HG03097 (cell line): ENCODE data around the gene PPM1H.

Source experiments
- ATAC-seq: cut with Tn5 transposase; IDR thresholded peaks from one replicate; pipeline ENCODE4 v1.9.1; 2021; ENCODE audit not compliant: unreplicated experiment, low FRiP score

Gene PPM1H

DNA sequence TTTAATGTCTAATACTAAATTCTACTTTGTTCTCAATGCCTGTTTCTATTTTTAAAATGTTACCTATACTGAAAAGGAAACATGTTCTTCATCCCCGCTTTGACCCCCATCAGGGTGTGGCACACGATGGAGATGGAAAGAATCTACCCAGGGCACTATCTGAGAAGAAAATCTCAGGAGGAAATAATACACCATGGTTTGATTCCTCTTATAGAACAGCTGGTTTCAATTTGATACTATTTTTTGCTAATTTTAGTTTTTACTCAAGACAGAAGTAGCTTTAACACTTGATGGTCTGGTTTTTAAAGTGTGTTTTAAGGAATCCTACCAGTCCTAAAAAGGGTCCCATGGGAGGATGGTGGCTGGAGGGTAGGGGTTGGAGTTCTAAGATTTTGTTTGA lies 56.7 kb downstream of the PPM1H start:
- ATAC-seq: no peak

GRCh38 chr12:62876938-62877548 lies 57.9 kb downstream of the PPM1H start:
- ATAC-seq: no peak

DNA sequence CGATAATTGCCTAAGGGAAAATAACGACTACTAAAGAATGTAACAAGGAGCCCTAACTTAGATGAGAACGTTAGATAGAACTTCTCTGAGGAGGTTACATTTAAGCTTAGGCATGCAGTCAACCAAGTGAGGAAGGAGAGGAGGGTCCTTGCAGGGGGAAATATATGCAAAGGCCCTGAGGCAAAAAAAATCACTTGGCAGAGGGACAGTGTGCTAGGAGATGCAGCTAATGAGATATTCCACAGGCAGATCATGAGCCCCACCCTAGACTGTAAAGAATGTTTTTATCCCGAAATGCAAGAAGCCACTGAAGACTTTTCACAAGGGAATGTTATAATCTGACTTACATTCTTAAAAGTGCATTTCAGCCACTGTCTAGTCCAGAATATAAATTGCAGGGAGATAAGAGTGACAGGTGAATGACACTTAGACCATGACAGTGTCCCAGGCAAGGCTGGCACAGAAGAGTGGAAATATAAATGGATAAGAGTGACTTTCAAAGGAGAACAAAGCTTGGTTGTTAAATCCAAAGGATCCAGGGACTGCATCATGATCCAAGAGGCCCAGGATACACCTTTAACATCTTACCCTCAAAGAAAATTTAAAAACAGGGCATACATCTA lies 61.0 kb downstream of the PPM1H start:
- ATAC-seq: no peak

DNA sequence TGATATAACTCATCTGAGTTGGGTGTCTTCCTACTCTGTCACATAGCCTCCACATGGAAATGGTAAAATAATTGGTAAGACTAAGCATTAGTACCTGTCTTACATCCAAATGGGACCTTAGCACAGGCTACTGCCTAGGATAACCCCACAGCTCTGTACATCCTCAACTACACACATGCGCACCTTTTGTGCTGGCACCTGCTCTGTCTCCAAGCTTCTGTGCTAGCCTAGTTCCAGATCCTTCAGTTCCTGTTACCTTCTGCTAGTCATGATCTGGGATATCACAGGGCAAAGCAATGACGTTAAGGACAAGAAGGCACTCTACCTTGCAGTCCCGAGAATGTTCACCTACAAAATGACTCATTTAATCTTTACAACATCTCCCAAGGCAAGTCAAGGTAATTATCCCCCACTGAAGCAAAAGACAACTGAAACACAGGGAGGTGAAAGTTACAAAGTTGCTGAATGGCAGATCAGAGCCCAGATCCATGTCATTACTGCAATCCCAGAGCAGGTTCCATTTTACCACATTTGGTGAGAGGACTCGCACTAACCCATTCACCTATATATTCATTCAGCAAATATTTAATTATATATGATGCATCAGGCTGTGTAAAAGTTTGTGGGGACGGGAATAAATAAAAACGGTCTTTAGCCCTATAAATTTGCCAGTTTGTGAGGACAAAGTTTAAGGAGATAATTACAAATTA lies 61.7 kb downstream of the PPM1H start:
- ATAC-seq: no peak

DNA sequence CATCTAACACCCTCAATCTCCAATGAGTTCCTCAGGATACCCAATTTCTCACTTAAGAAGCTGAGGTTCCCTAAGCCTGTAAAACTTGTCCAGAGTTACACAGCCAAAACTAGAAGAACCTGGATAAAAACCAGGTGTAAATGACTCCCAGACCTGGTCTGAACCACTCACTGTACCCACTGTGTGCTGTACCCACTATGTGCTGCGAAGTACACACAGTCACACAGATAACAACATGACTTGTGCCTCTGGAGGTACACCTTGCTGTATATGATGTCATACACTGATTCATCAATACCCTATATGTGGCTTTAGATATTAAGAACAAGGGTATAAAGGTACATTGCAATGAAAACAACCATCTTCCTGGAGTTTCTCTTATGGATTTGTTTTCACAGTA lies 66.1 kb downstream of the PPM1H start:
- no peak for ATAC-seq

- ATAC-seq: no peak
Observed at GRCh38 chr12:62866451-62867082, 68.4 kb downstream of the PPM1H start.

DNA sequence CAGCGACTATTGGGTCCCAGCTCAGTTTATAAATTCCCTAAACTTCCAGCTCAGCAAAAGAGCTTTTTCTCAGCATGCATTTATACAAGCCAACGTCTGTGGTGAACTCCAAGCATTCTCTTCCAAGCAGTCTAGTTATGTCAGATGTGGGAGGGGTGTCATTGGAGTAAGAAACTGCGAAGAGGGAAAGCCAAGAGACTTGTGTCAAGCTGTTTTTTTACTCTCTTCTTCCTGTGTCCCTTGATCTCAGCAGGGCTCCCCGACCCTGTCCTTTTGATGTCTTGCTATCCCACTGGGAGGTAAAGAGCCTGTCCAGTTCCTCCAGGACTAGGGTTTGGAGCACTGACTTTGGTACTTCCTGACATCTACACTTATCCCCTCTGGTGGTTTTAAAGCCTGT lies 69.0 kb downstream of the PPM1H start:
- no peak for ATAC-seq

- ATAC-seq: no peak
Observed at GRCh38 chr12:62865065-62865464, 69.9 kb downstream of the PPM1H start.

GRCh38 chr12:62862259-62862881 lies 72.6 kb downstream of the PPM1H start:
- no peak for ATAC-seq

GRCh38 chr12:62861586-62861985 lies 73.4 kb downstream of the PPM1H start:
- no peak for ATAC-seq

DNA sequence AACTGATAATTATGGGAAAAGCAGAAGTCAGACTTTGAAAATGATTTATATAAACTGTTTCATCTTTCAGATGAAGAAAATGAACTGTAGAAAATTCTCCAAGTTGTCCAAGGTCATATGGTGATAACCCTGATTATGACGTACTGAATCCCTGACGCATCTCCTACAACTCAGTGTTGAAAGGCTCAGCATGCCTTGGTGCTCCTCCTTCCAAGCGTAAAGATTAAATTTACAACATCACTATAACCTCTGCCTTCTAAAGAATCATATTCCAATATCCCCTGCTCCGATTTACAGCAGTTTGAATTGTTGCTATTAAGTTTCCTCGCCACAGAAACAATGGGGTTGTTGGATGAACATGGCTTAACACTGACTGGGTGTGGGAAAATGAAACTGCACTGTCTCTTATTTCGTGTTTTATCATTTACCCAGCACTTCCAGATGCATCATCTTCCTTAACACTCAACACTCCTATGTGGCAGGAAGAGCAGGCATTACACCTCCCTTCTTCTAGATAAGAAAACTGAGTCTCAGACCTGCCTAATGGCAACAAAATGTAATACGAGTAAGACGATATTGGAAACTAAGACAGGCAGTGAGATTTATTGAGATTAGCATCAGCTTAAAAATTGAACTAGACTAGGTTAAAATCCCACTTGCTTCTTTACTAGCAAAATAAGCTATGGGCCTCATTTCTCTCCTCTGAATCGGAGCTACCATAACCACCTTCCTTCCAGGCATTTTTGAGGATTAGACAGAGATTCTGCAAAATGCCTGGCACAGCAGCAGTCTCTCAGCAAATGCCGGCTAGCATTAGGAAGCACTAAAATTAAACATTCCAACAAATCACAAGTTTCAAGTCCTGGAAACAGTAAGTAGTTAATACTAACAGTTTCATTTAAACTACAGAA lies 74.2 kb downstream of the PPM1H start:
- ATAC-seq: no peak

DNA sequence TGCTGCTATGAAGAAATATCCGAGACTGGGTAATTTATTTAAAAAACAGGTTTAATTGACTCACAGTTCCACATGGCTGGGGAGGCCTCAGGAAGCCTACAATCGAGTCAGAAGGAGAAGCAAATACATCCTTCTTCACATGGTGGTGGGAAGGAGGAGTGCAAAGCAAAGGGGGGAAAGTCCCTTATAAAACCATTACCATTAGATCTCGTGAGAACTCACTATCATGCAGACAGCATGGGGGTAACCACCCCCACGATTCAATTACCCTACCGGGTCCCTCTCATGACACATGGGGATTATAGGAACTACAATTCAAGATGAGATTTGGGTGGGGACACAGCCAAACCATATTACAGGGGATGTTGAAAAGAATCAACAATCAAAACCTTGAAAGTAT lies 74.9 kb downstream of the PPM1H start:
- no peak for ATAC-seq

- no peak for ATAC-seq
Observed at GRCh38 chr12:62859321-62859737, 75.6 kb downstream of the PPM1H start.

DNA sequence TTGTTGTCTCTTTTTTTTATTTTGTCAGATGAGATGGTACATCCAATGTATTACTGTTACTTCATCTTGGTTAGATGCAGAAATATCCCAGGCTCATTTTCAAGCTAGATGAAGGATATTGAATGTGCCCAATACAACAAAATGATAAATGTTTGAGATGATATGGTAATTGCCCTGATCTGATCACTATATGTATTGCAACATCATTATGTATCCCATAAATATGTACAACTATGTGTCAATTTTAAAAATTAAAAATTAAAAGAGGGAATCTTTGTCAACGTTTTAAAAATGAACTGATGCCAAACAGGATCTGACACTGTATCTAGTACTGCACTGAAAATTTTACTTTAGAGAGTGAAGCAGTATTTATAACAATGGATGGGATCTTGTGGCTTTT lies 78.5 kb downstream of the PPM1H start:
- no peak for ATAC-seq

DNA sequence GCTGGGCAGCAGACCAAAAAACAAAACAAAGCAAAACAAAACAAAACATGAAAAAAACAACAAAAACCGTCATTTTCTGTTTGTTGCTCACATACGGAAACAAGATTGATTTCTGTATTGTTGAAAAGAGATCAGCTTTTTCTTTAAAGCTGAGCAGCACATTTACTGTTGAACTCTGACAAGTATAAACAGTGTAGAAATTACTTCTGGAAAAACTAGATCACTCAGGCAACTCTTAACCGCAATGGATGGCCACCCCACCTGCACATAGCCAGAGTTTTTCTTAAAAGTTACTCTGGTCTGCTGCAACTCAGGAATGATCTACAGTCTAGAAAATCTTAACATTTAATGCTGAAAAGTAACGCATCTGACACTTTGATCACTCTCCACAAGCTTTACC lies 80.9 kb downstream of the PPM1H start:
- no peak for ATAC-seq

GRCh38 chr12:62849398-62849797 lies 85.6 kb downstream of the PPM1H start:
- no peak for ATAC-seq

DNA sequence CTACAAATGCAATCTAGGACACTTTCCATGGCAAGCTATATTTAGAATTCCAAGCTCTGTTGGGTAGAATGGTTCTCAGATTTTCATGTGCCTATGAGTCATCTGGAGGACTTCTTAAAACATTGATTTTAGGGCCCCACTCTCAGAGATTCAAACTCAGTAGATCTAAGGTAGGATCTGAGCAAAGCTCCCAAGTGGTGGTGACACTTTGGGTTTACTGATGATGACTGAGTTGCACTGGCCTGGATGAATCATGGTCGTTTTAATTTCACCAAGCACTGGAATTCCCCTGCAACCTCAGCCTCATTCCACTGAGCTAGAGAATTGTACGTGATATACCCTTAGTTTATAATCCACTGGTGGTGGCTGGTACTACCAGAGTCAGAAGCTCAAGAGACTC lies 86.5 kb downstream of the PPM1H start:
- no peak for ATAC-seq

DNA sequence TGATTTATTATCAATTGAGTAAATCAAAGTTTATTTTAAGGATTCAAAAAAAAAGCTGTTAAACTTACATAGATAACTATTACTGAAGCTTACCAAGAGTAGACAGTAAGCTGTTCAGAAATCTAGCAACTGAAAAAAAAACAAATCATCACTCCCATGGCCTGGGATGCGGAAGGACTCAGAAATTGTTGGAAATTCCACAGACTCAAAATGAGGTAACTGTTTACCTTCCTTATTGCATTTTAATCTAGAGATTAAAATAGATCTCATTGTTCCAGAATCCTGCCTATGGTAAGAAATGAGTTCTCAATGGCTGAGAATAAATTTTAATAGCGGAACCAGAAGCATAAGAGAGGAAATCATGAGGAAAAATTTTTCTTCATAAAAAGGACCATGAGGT lies 87.2 kb downstream of the PPM1H start:
- no peak for ATAC-seq

GRCh38 chr12:62846491-62846890 lies 88.5 kb downstream of the PPM1H start:
- ATAC-seq: no peak

- ATAC-seq: no peak
Observed at GRCh38 chr12:62844915-62845314, 90.0 kb downstream of the PPM1H start.
